Measurements from ENCODE around the gene MADCAM1. TPM values are rescaled to one million over a fixed set of nuclear protein-coding genes. Genes with fewer than 3 reads are reported as not detected.

MADCAM1 gene
- total and polyA plus RNA-seq, 2 of the 8 experiments (the other 6 are each of a cell fraction or from before 2014, with no cell fraction given) = 2.3 to 3.0 TPM

- no peak overlapping the region for H3K27ac ChIP-seq (ENCODE audit: low read depth, low read length)
- H2BK120ac ChIP-seq (replicated peaks; ENCODE audit: low read depth, low read length) = no peak overlapping the region
- no peak overlapping the region for H3K56ac ChIP-seq (replicated peaks; ENCODE audit: insufficient read length, low read depth, low read length)
- no peak overlapping the region for H4K91ac ChIP-seq (replicated peaks; ENCODE audit: insufficient read length, low read length)
- no peaks in the 10 kb centered on the region for H3K79me2 ChIP-seq (ENCODE audit: control insufficient read depth in 1 of 2, insufficient read depth in 2 of 2, low read length in 2 of 2)
- WGBS, 2 experiments (ENCODE audit: extremely low coverage in 1 of 2, insufficient coverage in 1 of 2, insufficient read length in 1 of 2, insufficient replicate concordance in 2 of 2, low coverage in 1 of 2, low lambda C conversion rate in 2 of 2, missing lambda C conversion rate in 1 of 2) = 41% methylated on average over 11 of the region's 26 CpGs; no CpG with 5 or more reads in 1 of the 2 experiments
- peak overlapping the region; percentile 31 to 74 (median 50); a peak in 5 of 8 replicates for H3K4me3 ChIP-seq (ENCODE audit: extremely low read depth in 1 of 4, insufficient read depth in 2 of 4, low read depth in 3 of 4, low read length in 4 of 4)
- H2BK15ac ChIP-seq (ENCODE audit: low read length) = no peak overlapping the region
- no peak overlapping the region for H3K23ac ChIP-seq (ENCODE audit: insufficient read length)
- H2BK5ac ChIP-seq (ENCODE audit: low read depth, low read length) = no peak overlapping the region
- no peak overlapping the region for H3K14ac ChIP-seq (ENCODE audit: insufficient read length)
- no peak overlapping the region for H2AFZ ChIP-seq (ENCODE audit: low read length)
- H2AK5ac ChIP-seq (ENCODE audit: low read depth, low read length) = no peak overlapping the region
- DNase-seq (ENCODE audit: low read depth in 1 of 2, low spot score in 2 of 2) (no peak), FAIRE-seq (no peak)
- peaks cover 10% of the 10 kb centered on the region; the same call in 1 of the 2 replicates for H3K23me2 ChIP-seq (ENCODE audit: low read depth, low read length)
- H3K36me3 ChIP-seq (ENCODE audit: control insufficient read depth in 2 of 4, insufficient read depth in 4 of 4, low read length in 3 of 4) = peaks cover 0 to 3% (median 0%) of the 10 kb centered on the region in 4 experiments; a peak in 1 of 8 replicates
- ChIA-PET POLR2A (ENCODE audit: partially characterized antibody) (interaction anchor here (0.9 to 2.8 kb wide), 8 partner anchors 8 to 44 kb away, joined by 3 to 8 read pairs (median 4); partner anchors contain the start of gene CDC34), CTCF (ENCODE audit: partially characterized antibody) (interaction anchor here (0.6 to 1.5 kb wide), 5 partner anchors 8 to 209 kb away, joined by 3 to 15 read pairs (median 6); partner anchors contain the start of gene TPGS1)
- H4K5ac ChIP-seq (ENCODE audit: insufficient read length, low read depth, low read length) = no peak overlapping the region
- no peaks in the 10 kb centered on the region for H3K9me3 ChIP-seq (ENCODE audit: insufficient read depth in 2 of 2, low read depth in 1 of 2, low read length in 1 of 2)
- no peak overlapping the region for H3K4ac ChIP-seq (replicated peaks; ENCODE audit: insufficient read length, low read depth, low read length)
- peak overlapping the region; percentile 17; the same call in 1 of the 2 replicates for H2BK12ac ChIP-seq (ENCODE audit: low read depth, low read length)
- H3K79me1 ChIP-seq (ENCODE audit: low read depth, low read length) = no peaks in the 10 kb centered on the region
- TF ChIP-seq ASH2L (IDR thresholded peaks at IDR 0.05; ENCODE audit: low read length) = no peak
- peak overlapping the region; percentile 68 for H4K8ac ChIP-seq (ENCODE audit: extremely low read depth, insufficient read depth, low read length)
- H4K20me1 ChIP-seq (replicated peaks in 1 of 2; ENCODE audit: control insufficient read depth in 1 of 2, insufficient read depth in 2 of 2, low read length in 2 of 2) = peaks cover 0 to 7% of the 10 kb centered on the region in 2 experiments
- peaks cover 19 to 26% (median 22%) of the 10 kb centered on the region in 4 experiments for H3K27me3 ChIP-seq (replicated peaks in 1 of 4; ENCODE audit: control insufficient read depth in 3 of 4, extremely low read depth in 1 of 4, insufficient read depth in 3 of 4, low read length in 3 of 4)
- H3K18ac ChIP-seq (ENCODE audit: extremely low read depth, low read length) = peak overlapping the region; percentile 60
- no peak overlapping the region for H3K9ac ChIP-seq (replicated peaks in 1 of 4; ENCODE audit: extremely low read depth in 1 of 4, low read depth in 3 of 4, low read length in 3 of 4)
- H3K4me1 ChIP-seq (replicated peaks in 1 of 4; ENCODE audit: control insufficient read depth in 3 of 4, insufficient read depth in 4 of 4, low read length in 3 of 4) = peaks cover 0 to 13% (median 8%) of the 10 kb centered on the region in 4 experiments; a peak in 5 of 7 replicates
- H3K4me2 ChIP-seq (ENCODE audit: insufficient read depth in 1 of 2, low read depth in 2 of 2, low read length in 2 of 2) = peak overlapping the region; percentile 80 to 98
- H2BK20ac ChIP-seq (ENCODE audit: low read length) = no peak overlapping the region
These were observed 2.2 kb downstream of the MADCAM1 start for GRCh38 chr19:498511-498891.
